Testis (tissue), 3 donors: ENCODE measurements around the gene TMEM225. TPM values are rescaled to one million over a fixed set of nuclear protein-coding genes. Genes with fewer than 3 reads are reported as not detected.

Source experiments
- DNase-seq: peaks from one replicate; pipeline ENCODE4 v3.0.0-alpha.2; 2019
- H3K27ac ChIP-seq, 2 donors: fragments of 200-600 bp; sonication (generic); one replicate each; pipeline ENCODE4 v1.5.1; 2019
- H3K27me3 ChIP-seq: fragments of 200-600 bp; sonication (generic); one replicate; pipeline ENCODE4 v1.5.1; 2019
- H3K36me3 ChIP-seq: fragments of 200-600 bp; sonication (generic); one replicate; pipeline ENCODE4 v1.5.1; 2017; ENCODE audit warnings: low read depth; ENCODE audit errors: missing control alignments
- H3K4me1 ChIP-seq: fragments of 200-600 bp; sonication (generic); one replicate; pipeline ENCODE4 v1.5.1; 2019
- H3K4me3 ChIP-seq, 2 donors: fragments of 200-600 bp; sonication (generic); one replicate each; pipeline ENCODE4 v1.5.1; 2017 to 2019
- H3K9me3 ChIP-seq: fragments of 200-600 bp; sonication (generic); one replicate; pipeline ENCODE4 v1.5.1; 2017
- CTCF ChIP-seq, 3 experiments: fragments of 450-650 bp in 2 of 3; fragments of 200-600 bp in 1 of 3; sonication (generic) in 1 of 3; IDR thresholded peaks; one replicate each; pipeline ENCODE4 v1.5.1; 2016 to 2019; ENCODE audit warnings: antibody characterized with exemption in 3 of 3, mild to moderate bottlenecking in 2 of 3, moderate library complexity in 1 of 3
- POLR2A ChIP-seq: fragments of 450-650 bp; IDR thresholded peaks from one replicate; pipeline ENCODE4 v1.6.1; 2017; ENCODE audit warnings: antibody characterized with exemption, mild to moderate bottlenecking, moderate library complexity
- WGBS, 2 donors: methylation state at CpG; one replicate each; pipeline ENCODE4 v1.1.5; 2018; 5-methylcytosine and 5-hydroxymethylcytosine counted together
- intact Hi-C: fragments of 100-400 bp; cut with DNase I; formaldehyde crosslinking; loops from one replicate; pipeline ENCODE4 v1.15.1; 2023; ENCODE audit warnings: low total_unique reads
- polyA plus RNA-seq: library from polyadenylated mRNA; stranded (reverse); fragments of 350-450 nt; fragmentation: Illumina TruSeq; extraction: RNeasy Lipid Tissue Mini Kit (QIAGEN cat#74804); gene quantifications from one replicate; pipeline ENCODE4 v1.2.3, GENCODE V29; 2014; ENCODE audit warnings: low read depth, low replicate concordance; ENCODE audit not compliant: insufficient read depth
- total RNA-seq, 2 donors: library from RNA; depleted of rRNA; stranded (reverse); fragments of >200 nt; gene quantifications; one replicate each; pipeline ENCODE4 v1.2.3, GENCODE V29; 2016

The TMEM225 gene
- total and polyA plus RNA-seq, 3 donors from 2014 or later, result 6.1 to 49.1 (median 10.0) TPM

- TF ChIP-seq POLR2A (no peak), CTCF (IDR thresholded peaks at IDR 0.05) (no peak)
- Histone ChIP-seq H3K36me3 (no peaks in the 10 kb centered on the region), H3K4me3 (no peak overlapping the region), H3K27me3 (no peaks in the 10 kb centered on the region), H3K4me1 (no peaks in the 10 kb centered on the region), H3K27ac (no peak overlapping the region), H3K9me3 (no peaks in the 10 kb centered on the region)
- DNase-seq, result no peak
- WGBS, 2 donors, result 75 to 90% methylated on average over 6 of the region's 6 CpGs
- intact Hi-C loops, result no loop called here
Observed at GRCh38 chr11:123841174-123841573, 44.3 kb downstream of the TMEM225 start.

GRCh38 chr11:123839131-123839530 is 46.3 kb downstream of the TMEM225 start:
- Histone ChIP-seq H3K27ac (no peak overlapping the region), H3K27me3 (no peaks in the 10 kb centered on the region), H3K36me3 (no peaks in the 10 kb centered on the region), H3K4me1 (no peaks in the 10 kb centered on the region), H3K4me3 (no peak overlapping the region), H3K9me3 (no peaks in the 10 kb centered on the region)
- TF ChIP-seq POLR2A, result no peak
- no peak for TF ChIP-seq CTCF (IDR thresholded peaks at IDR 0.05)
- DNase-seq, result no peak
- intact Hi-C loops, result no loop called here
- 89 to 93% methylated on average over 5 of the region's 5 CpGs for WGBS, 2 donors

GRCh38 chr11:123838659-123839058 is 46.8 kb downstream of the TMEM225 start:
- WGBS, 2 donors, result 68 to 73% methylated on average over 1 of the region's 1 CpG
- Histone ChIP-seq H3K36me3 (no peaks in the 10 kb centered on the region), H3K9me3 (no peaks in the 10 kb centered on the region), H3K27me3 (no peaks in the 10 kb centered on the region), H3K4me1 (no peaks in the 10 kb centered on the region), H3K4me3 (no peak overlapping the region), H3K27ac (no peak overlapping the region)
- DNase-seq, result no peak
- TF ChIP-seq POLR2A, result no peak
- no peak for TF ChIP-seq CTCF (IDR thresholded peaks at IDR 0.05)
- intact Hi-C loops, result no loop called here

- DNase-seq, result no peak
Observed at GRCh38 chr11:123838199-123838598, 47.3 kb downstream of the TMEM225 start.

More at GRCh38 chr11:123838199-123838598, 47.3 kb downstream of the TMEM225 start:
- intact Hi-C loops, result no loop called here
- no peaks in the 10 kb centered on the region for H3K36me3 ChIP-seq
- no peaks in the 10 kb centered on the region for H3K27me3 ChIP-seq
- H3K27ac ChIP-seq, result no peak overlapping the region
- H3K4me3 ChIP-seq, result no peak overlapping the region
- TF ChIP-seq CTCF (IDR thresholded peaks at IDR 0.05) (no peak), POLR2A (no peak)
- no peaks in the 10 kb centered on the region for H3K9me3 ChIP-seq
- H3K4me1 ChIP-seq, result no peaks in the 10 kb centered on the region
- WGBS, 2 donors, result 53 to 62% methylated on average over 3 of the region's 3 CpGs
